K562 (cell line): Measurements from ENCODE around the gene SPNS1. TPM values are rescaled to one million over a fixed set of nuclear protein-coding genes. Genes with fewer than 3 reads are reported as not detected.
A peak's percentile ranks its signal among the peaks of the same experiment; 100 is the strongest.

Experiments used
- ARID4B ChIP-seq: sonication (generic); formaldehyde crosslinking; IDR thresholded peaks from 2 replicates; pipeline ENCODE4 v1.8.0; 2022; ENCODE audit warnings: mild to moderate bottlenecking, missing genetic modification reagents
- BDP1 ChIP-seq: IDR thresholded peaks from 3 replicates; pipeline ENCODE4 v1.6.1; 2011; ENCODE audit not compliant: insufficient read length, insufficient read depth
- ESRRB ChIP-seq: fragments of 250-450 bp; sonication (Bioruptor Pico); IDR thresholded peaks from 2 replicates; pipeline ENCODE4 v1.5.0; 2020; ENCODE audit warnings: mild to moderate bottlenecking, moderate library complexity, borderline replicate concordance
- HNRNPH1 ChIP-seq: fragments of 200-400 bp; formaldehyde crosslinking; optimal IDR thresholded peaks from 2 replicates; pipeline ENCODE3; 2017; ENCODE audit warnings: low read depth, mild to moderate bottlenecking, low read length, moderate library complexity
- JUNB ChIP-seq: fragments of 450-650 bp; formaldehyde crosslinking; conservative IDR thresholded peaks from 2 replicates; pipeline ENCODE4 v1.4.0; 2020; ENCODE audit warnings: mild to moderate bottlenecking
- L3MBTL2 ChIP-seq: fragments of 450-650 bp; IDR thresholded peaks from 2 replicates; pipeline ENCODE4 v1.6.1; 2016; ENCODE audit warnings: mild to moderate bottlenecking, moderate library complexity
- MAZ ChIP-seq, 2 experiments: fragments of 450-650 bp in 1 of 2; sonication (generic) in 1 of 2; formaldehyde crosslinking; IDR thresholded peaks in 1 of 2; conservative IDR thresholded peaks in 1 of 2; 2 replicates each; pipeline versions ENCODE4 v1.4.0 to v1.5.0; 2020; ENCODE audit warnings: mild to moderate bottlenecking in 1 of 2, missing genetic modification reagents in 1 of 2
- MXI1 ChIP-seq: IDR thresholded peaks from 2 replicates; pipeline ENCODE4 v1.6.1; 2011; ENCODE audit warnings: low read depth, mild to moderate bottlenecking, improper control_type of control experiment, low read length
- NFE2L1 ChIP-seq: fragments of 450-650 bp; IDR thresholded peaks from 2 replicates; pipeline ENCODE4 v1.6.1; 2016; ENCODE audit warnings: missing genetic modification characterization, low read depth, mild to moderate bottlenecking, missing compliant biosample characterization, moderate library complexity, borderline replicate concordance
- NFXL1 ChIP-seq: fragments of 450-650 bp; formaldehyde crosslinking; IDR thresholded peaks from 2 replicates; pipeline ENCODE4 v1.4.0; 2021; ENCODE audit warnings: mild to moderate bottlenecking
- NR0B1 ChIP-seq: fragments of 450-650 bp; IDR thresholded peaks from one replicate; pipeline ENCODE4 v1.6.1; 2018; ENCODE audit warnings: mild to moderate bottlenecking, moderate library complexity; ENCODE audit not compliant: partially characterized antibody
- NR3C1 ChIP-seq: sonication (generic); formaldehyde crosslinking; IDR thresholded peaks from 2 replicates; pipeline ENCODE4 v1.8.1; 2022; ENCODE audit warnings: missing genetic modification reagents
- POLR2B ChIP-seq: fragments of 450-650 bp; IDR thresholded peaks from 2 replicates; pipeline ENCODE4 v1.6.1; 2018; ENCODE audit warnings: low read depth; ENCODE audit not compliant: partially characterized antibody
- SMARCC2 ChIP-seq: fragments of 450-650 bp; IDR thresholded peaks from 2 replicates; pipeline ENCODE4 v1.6.1; 2017; ENCODE audit warnings: antibody characterized with exemption, moderate library complexity, mild to moderate bottlenecking, low read depth
- SNRNP70 ChIP-seq: fragments of 200-400 bp; formaldehyde crosslinking; optimal IDR thresholded peaks from 2 replicates; pipeline ENCODE3; 2017; ENCODE audit warnings: low read depth, low read length
- SPI1 ChIP-seq: IDR thresholded peaks from 2 replicates; pipeline ENCODE4 v1.6.1; 2011; ENCODE audit warnings: low read depth, low read length, control low read depth, borderline replicate concordance
- STAT5B ChIP-seq: fragments of 250-450 bp; sonication (Bioruptor Pico); IDR thresholded peaks from 2 replicates; pipeline ENCODE4 v1.8.0; 2021; ENCODE audit warnings: mild to moderate bottlenecking, inconsistent platforms
- WHSC1 ChIP-seq: IDR thresholded peaks from one replicate; pipeline ENCODE4 v1.6.1; 2012; ENCODE audit warnings: low read length, control low read depth, inconsistent platforms
- ZNF124 ChIP-seq: sonication (generic); formaldehyde crosslinking; IDR thresholded peaks from 2 replicates; pipeline ENCODE4 v1.8.1; 2022; ENCODE audit warnings: missing genetic modification reagents
- ZNF134 ChIP-seq: fragments of 250-450 bp; sonication (Bioruptor Pico); conservative IDR thresholded peaks from 2 replicates; pipeline ENCODE4 v1.4.0; 2020
- ZNF589 ChIP-seq: fragments of 200-800 bp; sonication (Bioruptor generic); IDR thresholded peaks from 2 replicates; pipeline ENCODE4 v1.6.1; 2016; ENCODE audit warnings: low read depth, missing genetic modification characterization, missing compliant biosample characterization
- ZNF668 ChIP-seq: fragments of 250-450 bp; sonication (Bioruptor Pico); IDR thresholded peaks from 2 replicates; pipeline ENCODE4 v1.8.0; 2022; ENCODE audit warnings: mild to moderate bottlenecking, inconsistent platforms
- ZNF696 ChIP-seq: fragments of 250-450 bp; sonication (Bioruptor Pico); conservative IDR thresholded peaks from 2 replicates; pipeline ENCODE4 v1.4.0; 2020; ENCODE audit warnings: mild to moderate bottlenecking, moderate library complexity
- ZNF764 ChIP-seq: fragments of 250-450 bp; sonication (Bioruptor Pico); IDR thresholded peaks from 2 replicates; pipeline ENCODE4 v1.4.0; 2020; ENCODE audit warnings: low read depth, mild to moderate bottlenecking, moderate library complexity
- polyA plus RNA-seq, 8 experiments: library from polyadenylated mRNA; depleted of rRNA in 4 of 8; stranded (reverse) in 5 of 8; unstranded in 3 of 8; fragments of >200 nt; fragmentation: Nextera tagmentation in 2 of 8; fragmentation: Illumina TruSeq in 1 of 8; extraction: Ambion mirVana in 2 of 8; extraction: Trizol in 1 of 8; gene quantifications; 2 replicates each; pipeline versions ENCODE4 v1.2.1 to v1.2.3, GENCODE V29; 2011 to 2014; ENCODE audit warnings: inconsistent platforms in 1 of 8, missing spikeins in 1 of 8
- total RNA-seq, 7 experiments: library from RNA; depleted of rRNA in 6 of 7; stranded (reverse); fragments of >200 nt in 6 of 7; fragmentation: Illumina TruSeq in 2 of 7; extraction: Trizol in 2 of 7; gene quantifications; 2 replicates each; pipeline versions ENCODE4 v1.2.1 to v1.2.3, GENCODE V29; 2011 to 2021; ENCODE audit warnings: low replicate concordance in 1 of 7

SPNS1 gene
- total and polyA plus RNA-seq, 9 of the 15 experiments (the other 6 are each of a cell fraction or from before 2014, with no cell fraction given), result 0.58 to 64.9 (median 13.7) TPM

DNA sequence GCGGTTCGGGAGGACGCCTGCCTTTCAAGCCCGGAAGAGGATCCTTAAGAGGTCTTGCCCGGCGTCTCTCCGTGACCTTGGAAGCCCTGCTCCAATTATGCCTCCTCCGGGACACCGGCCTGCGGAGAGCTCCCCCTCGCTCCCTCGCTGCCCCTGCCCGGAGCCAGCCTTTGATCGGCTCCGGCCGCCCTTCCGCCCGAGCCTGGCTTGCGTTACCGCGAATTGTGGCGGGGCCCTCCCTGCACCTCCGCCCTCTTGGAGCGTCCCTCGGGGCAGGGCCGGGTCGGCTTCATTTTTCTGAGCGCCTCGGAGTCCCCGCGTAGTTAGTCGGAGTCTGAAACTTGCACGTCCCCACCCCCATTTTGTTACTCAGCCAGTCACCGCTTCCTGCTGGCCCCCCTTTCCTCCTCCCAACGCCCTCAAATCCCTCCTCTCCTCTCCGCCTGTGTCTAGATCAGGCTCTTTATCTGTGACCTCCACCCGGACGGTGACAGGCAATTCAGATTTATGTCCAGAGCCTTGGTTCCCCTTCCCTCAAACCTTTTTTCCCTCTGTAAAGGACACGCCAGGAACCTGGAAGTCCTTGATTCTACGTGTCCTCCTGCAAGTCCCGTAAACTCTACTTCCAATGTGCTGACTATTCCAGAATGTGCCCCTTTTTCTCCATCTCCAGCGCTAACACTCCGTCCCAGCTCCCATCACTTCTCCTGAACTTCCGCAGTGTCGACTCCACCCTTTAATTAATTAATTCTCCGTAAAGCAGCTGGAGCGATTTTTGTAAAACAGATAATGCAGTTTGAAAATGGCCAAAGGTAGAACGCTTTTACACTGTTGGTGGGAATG, 49.0 kb upstream of the SPNS1 start (continued):
- peak; percentile 27; the same call in 1 of the 2 replicates for TF ChIP-seq SPI1
- 0 out of 2 replicates have a peak, but pooled peaks have one; percentile 32 for TF ChIP-seq NFXL1 (CRISPR knock-in tag)
- TF ChIP-seq L3MBTL2, result 0 out of 2 replicates have a peak, but pooled peaks have one; percentile 46
- 0 out of 2 replicates have a peak, but pooled peaks have one; percentile 46 for TF ChIP-seq ARID4B (CRISPR knock-in tag)
- TF ChIP-seq ZNF589 (CRISPR knock-in tag), result no peak
- TF ChIP-seq ESRRB, result no peak
- no peak for TF ChIP-seq NR3C1 (CRISPR knock-in tag)
- no peak for TF ChIP-seq NFE2L1 (tag)
- TF ChIP-seq STAT5B (CRISPR knock-in tag), result no peak
- TF ChIP-seq BDP1, result no peak
- TF ChIP-seq ZNF134 (CRISPR knock-in tag), result no peak
- no peak for TF ChIP-seq HNRNPH1
- TF ChIP-seq MXI1, result no peak
- TF ChIP-seq NR0B1, result no peak
- no peak for TF ChIP-seq JUNB (CRISPR knock-in tag)
- TF ChIP-seq ZNF696 (CRISPR knock-in tag), result no peak
- peak; percentile 59 for TF ChIP-seq POLR2B
- no peak for TF ChIP-seq ZNF668 (CRISPR knock-in tag)
- no peak for TF ChIP-seq WHSC1
- peak; percentile 84 for TF ChIP-seq SMARCC2
- no peak for TF ChIP-seq ZNF124 (CRISPR knock-in tag)
- no peak for TF ChIP-seq ZNF764
- TF ChIP-seq MAZ (CRISPR knock-in tag; conservative IDR thresholded peaks at IDR 0.05 in 1 of 2, IDR thresholded peaks at IDR 0.05 in 1 of 2), result peak in 1 of 2 experiments; percentile 63; a peak in 2 of 4 replicates
- TF ChIP-seq SNRNP70, result no peak
